ENCODE data around the gene KASH5. TPM values are rescaled to one million over a fixed set of nuclear protein-coding genes. Genes with fewer than 3 reads are reported as not detected.

KASH5 gene
- total RNA-seq, 1 experiment from 2014 or later, result 0.42 TPM

DNA sequence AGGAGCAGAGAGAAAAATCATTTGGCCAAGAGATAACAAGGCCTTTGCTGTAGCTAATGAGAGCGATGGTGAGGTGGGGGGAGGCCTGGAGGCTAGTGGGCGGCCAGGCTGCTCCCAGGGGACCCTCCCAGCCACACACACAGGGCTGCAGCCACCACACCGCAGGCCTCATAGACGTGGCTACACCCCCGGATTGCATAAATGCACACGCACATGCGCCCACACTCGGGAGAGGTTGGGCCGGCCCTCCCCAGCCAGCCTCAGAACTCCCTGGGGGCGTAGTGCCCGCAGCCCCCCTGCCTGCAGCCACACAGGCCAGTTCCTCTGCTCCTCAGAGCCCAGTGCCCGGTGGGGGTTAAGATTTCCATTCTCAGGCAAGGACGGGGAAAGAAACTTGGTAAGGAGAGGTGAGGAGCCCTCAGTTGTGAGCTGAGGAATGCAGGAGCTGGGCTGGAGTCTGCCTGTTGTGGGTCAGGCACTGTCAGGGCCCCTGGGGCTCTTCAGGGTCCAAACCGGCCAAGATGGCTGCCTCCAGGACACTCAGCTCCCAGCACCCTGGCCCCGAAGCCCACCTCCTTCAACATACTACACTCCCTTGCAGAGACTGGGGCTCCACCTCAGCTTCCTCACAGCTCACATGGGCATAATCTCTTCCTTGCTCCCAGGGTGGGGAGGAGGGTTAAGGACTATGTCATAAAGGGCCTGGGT is 27.2 kb downstream of the KASH5 start (continued):
- TF ChIP-seq, protein P1, sequence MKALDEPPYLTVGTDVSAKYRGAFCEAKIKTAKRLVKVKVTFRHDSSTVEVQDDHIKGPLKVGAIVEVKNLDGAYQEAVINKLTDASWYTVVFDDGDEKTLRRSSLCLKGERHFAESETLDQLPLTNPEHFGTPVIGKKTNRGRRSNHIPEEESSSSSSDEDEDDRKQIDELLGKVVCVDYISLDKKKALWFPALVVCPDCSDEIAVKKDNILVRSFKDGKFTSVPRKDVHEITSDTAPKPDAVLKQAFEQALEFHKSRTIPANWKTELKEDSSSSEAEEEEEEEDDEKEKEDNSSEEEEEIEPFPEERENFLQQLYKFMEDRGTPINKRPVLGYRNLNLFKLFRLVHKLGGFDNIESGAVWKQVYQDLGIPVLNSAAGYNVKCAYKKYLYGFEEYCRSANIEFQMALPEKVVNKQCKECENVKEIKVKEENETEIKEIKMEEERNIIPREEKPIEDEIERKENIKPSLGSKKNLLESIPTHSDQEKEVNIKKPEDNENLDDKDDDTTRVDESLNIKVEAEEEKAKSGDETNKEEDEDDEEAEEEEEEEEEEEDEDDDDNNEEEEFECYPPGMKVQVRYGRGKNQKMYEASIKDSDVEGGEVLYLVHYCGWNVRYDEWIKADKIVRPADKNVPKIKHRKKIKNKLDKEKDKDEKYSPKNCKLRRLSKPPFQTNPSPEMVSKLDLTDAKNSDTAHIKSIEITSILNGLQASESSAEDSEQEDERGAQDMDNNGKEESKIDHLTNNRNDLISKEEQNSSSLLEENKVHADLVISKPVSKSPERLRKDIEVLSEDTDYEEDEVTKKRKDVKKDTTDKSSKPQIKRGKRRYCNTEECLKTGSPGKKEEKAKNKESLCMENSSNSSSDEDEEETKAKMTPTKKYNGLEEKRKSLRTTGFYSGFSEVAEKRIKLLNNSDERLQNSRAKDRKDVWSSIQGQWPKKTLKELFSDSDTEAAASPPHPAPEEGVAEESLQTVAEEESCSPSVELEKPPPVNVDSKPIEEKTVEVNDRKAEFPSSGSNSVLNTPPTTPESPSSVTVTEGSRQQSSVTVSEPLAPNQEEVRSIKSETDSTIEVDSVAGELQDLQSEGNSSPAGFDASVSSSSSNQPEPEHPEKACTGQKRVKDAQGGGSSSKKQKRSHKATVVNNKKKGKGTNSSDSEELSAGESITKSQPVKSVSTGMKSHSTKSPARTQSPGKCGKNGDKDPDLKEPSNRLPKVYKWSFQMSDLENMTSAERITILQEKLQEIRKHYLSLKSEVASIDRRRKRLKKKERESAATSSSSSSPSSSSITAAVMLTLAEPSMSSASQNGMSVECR (CRISPR knock-in tag; IDR thresholded peaks at IDR 0.05; ENCODE audit: borderline replicate concordance), result no peak

DNA sequence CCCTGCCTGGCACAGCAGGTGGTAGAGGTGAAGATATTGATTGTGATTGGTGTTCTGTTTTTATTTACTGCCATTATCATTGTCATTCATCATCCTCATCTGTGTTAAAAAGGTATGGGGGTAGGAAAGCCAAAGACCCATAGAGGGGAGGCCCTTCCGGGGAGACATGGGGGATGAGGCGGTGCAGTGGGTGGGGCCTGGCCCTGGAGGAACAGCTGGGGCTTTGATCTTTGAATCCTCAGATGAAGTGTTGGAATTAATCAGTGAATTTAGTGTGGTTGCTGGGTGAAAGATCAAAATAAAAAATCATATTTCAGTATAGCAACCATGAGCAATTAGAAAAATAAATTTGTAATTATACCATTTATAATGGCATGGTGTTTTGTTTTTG is 27.8 kb downstream of the KASH5 start:
- Mint-ChIP-seq H3K27ac (no peak overlapping the region; the same call in 1 of the 2 replicates), H3K36me3 (no peaks in the 10 kb centered on the region)

DNA sequence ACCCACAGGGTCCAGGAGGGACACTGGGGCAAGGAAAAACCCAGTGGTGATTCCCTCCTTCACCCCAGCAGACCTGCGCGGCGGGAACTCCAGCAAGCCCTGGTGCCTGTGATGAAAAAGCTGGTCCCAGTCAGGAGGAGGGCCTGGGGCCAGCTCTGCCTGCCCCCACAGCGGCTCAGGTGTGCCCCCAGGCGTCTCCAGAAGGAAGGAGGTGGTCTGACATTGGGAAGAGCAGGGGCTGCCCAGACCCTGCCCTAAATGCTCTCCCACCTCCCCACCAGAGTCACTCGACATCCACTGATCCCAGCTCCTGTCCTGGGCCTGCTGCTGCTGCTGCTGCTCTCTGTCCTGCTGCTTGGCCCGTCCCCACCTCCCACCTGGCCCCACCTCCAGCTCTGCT is 29.0 kb downstream of the KASH5 start:
- TF ChIP-seq, protein P2, sequence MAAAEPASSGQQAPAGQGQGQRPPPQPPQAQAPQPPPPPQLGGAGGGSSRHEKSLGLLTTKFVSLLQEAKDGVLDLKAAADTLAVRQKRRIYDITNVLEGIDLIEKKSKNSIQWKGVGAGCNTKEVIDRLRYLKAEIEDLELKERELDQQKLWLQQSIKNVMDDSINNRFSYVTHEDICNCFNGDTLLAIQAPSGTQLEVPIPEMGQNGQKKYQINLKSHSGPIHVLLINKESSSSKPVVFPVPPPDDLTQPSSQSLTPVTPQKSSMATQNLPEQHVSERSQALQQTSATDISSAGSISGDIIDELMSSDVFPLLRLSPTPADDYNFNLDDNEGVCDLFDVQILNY (CRISPR knock-in tag; IDR thresholded peaks at IDR 0.05), result 0 out of 2 replicates have a peak, but pooled peaks have one; percentile 33
- TF ChIP-seq, protein P3, sequence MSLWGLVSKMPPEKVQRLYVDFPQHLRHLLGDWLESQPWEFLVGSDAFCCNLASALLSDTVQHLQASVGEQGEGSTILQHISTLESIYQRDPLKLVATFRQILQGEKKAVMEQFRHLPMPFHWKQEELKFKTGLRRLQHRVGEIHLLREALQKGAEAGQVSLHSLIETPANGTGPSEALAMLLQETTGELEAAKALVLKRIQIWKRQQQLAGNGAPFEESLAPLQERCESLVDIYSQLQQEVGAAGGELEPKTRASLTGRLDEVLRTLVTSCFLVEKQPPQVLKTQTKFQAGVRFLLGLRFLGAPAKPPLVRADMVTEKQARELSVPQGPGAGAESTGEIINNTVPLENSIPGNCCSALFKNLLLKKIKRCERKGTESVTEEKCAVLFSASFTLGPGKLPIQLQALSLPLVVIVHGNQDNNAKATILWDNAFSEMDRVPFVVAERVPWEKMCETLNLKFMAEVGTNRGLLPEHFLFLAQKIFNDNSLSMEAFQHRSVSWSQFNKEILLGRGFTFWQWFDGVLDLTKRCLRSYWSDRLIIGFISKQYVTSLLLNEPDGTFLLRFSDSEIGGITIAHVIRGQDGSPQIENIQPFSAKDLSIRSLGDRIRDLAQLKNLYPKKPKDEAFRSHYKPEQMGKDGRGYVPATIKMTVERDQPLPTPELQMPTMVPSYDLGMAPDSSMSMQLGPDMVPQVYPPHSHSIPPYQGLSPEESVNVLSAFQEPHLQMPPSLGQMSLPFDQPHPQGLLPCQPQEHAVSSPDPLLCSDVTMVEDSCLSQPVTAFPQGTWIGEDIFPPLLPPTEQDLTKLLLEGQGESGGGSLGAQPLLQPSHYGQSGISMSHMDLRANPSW (CRISPR knock-in tag; conservative IDR thresholded peaks at IDR 0.05; ENCODE audit: low read depth), result no peak
- no peak overlapping the region for H3K27ac Mint-ChIP-seq
- ChIA-PET CTCF (interaction anchor here (0.7 to 8.4 kb wide), 29 partner anchors 8 to 423 kb away, joined by 3 to 120 read pairs (median 5); partner anchors contain the start of genes DKKL1, KASH5, RUVBL2 and SLC17A7), POLR2A (interaction anchor here (0.6 to 2.0 kb wide), 5 partner anchors 14 to 260 kb away, joined by 3 to 13 read pairs (median 3); partner anchors contain the start of genes PRMT1 and TEAD2)
- DNase-seq (ENCODE audit: low spot score) (peak; percentile 70), ATAC-seq (peak; percentile 55)
- peaks cover 71% of the 10 kb centered on the region for H3K4me1 Mint-ChIP-seq
- no peaks in the 10 kb centered on the region for H3K9me3 Mint-ChIP-seq
- H3K36me3 Mint-ChIP-seq, result no peaks in the 10 kb centered on the region
- H3K27me3 Mint-ChIP-seq (ENCODE audit: low read depth), result peaks cover 40% of the 10 kb centered on the region
- no peak overlapping the region for H3K4me3 Mint-ChIP-seq

More for the DNA sequence above, 27.8 kb downstream of the KASH5 start:
- H3K27me3 Mint-ChIP-seq (ENCODE audit: low read depth), result peaks cover 32% of the 10 kb centered on the region
- H3K4me3 Mint-ChIP-seq, result no peak overlapping the region
- no peak for TF ChIP-seq MXD4 (CRISPR knock-in tag; IDR thresholded peaks at IDR 0.05; ENCODE audit: borderline replicate concordance)
- no peak for TF ChIP-seq NFE2L1 (CRISPR knock-in tag; IDR thresholded peaks at IDR 0.05)
- no peak for TF ChIP-seq NR3C1 (CRISPR knock-in tag; conservative IDR thresholded peaks at IDR 0.05; ENCODE audit: low read depth)
- no peak for TF ChIP-seq KAT7 (CRISPR knock-in tag; IDR thresholded peaks at IDR 0.05; ENCODE audit: borderline replicate concordance)
- TF ChIP-seq FOXK1 (CRISPR knock-in tag; IDR thresholded peaks at IDR 0.05), result no peak
- no peak for TF ChIP-seq NFYB (CRISPR knock-in tag; conservative IDR thresholded peaks at IDR 0.05; ENCODE audit: low read depth)
- TF ChIP-seq, protein P4, sequence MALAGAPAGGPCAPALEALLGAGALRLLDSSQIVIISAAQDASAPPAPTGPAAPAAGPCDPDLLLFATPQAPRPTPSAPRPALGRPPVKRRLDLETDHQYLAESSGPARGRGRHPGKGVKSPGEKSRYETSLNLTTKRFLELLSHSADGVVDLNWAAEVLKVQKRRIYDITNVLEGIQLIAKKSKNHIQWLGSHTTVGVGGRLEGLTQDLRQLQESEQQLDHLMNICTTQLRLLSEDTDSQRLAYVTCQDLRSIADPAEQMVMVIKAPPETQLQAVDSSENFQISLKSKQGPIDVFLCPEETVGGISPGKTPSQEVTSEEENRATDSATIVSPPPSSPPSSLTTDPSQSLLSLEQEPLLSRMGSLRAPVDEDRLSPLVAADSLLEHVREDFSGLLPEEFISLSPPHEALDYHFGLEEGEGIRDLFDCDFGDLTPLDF (CRISPR knock-in tag; IDR thresholded peaks at IDR 0.05), result no peak
- no peak for TF ChIP-seq ETV6 (CRISPR knock-in tag; IDR thresholded peaks at IDR 0.05)
- ChIA-PET CTCF (interaction anchor here (0.8 to 8.4 kb wide), 7 partner anchors 11 to 190 kb away, joined by 3 to 120 read pairs (median 12); partner anchors contain the start of genes DKKL1 and KASH5), POLR2A (interaction anchor here (0.6 kb wide), 1 partner anchor 15 kb away, joined by 5 read pairs; no protein-coding TSS in a partner anchor)
- H3K9me3 Mint-ChIP-seq, result no peaks in the 10 kb centered on the region
- DNase-seq (ENCODE audit: low spot score), result no peak
- no peak for ATAC-seq
- peaks cover 61% of the 10 kb centered on the region for H3K4me1 Mint-ChIP-seq
